Choroid plexus epithelial cell (primary cell): Measurements from ENCODE around the gene FKRP.
A peak's percentile ranks its signal among the peaks of the same experiment; 100 is the strongest.

Source experiments
- DNase-seq: peaks from one replicate; pipeline ENCODE4 v3.0.0-alpha.2; 2010; ENCODE audit warnings: low read depth
- H3K4me3 ChIP-seq: 2 replicates; pipeline ENCODE4 v1.5.1; 2011; ENCODE audit warnings: low read depth, mild to moderate bottlenecking, control low read depth, low read length, moderate library complexity
- CTCF ChIP-seq: conservative IDR thresholded peaks from 2 replicates; pipeline ENCODE4 v1.5.1; 2011; ENCODE audit warnings: low read depth, mild to moderate bottlenecking, control low read depth, inconsistent platforms, low read length, moderate library complexity

Gene FKRP

GRCh38 chr19:46720503-46721239, 25.2 kb upstream of the FKRP start:
- no peak for TF ChIP-seq CTCF
- no peak overlapping the region for H3K4me3 ChIP-seq
- no peak for DNase-seq

DNA sequence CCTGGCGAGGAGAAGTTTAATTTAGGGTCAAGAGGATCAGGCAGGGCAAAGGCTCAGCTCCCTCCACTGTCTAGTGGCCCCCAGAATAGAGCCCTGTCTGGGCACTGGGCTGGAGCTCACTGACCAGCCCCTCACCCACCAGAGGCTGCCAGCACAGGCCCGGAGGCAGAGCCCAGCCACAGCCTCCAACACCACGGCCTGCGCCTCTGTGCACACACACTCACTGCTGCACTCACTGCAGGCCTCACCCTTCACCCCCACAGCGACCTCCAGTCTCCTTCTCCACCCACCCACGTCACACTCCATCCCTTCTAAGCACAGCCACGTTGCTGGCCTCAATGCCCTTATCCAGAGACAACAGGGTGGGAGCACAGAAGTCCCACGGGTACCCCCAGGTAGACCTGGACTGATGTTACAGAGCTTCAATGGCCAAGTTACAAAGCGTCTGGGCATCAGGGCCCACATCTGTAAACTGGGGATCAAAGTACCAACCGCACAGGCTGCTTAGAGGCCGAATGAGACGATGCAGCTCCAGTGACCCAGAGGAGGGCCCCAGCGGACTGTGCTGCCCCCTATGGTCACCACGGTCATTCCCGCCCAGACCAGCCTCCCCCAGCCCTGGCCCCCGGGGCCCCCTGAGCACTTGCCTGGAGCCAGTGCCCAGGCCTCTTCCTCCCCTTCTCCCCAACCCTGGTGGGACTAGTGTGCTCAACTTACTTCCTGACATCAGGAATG, 24.4 kb upstream of the FKRP start:
- no peak for DNase-seq
- no peak overlapping the region for H3K4me3 ChIP-seq
- peak; percentile 29 for TF ChIP-seq CTCF

GRCh38 chr19:46722004-46722380, 23.9 kb upstream of the FKRP start:
- TF ChIP-seq CTCF, result no peak
- H3K4me3 ChIP-seq, result no peak overlapping the region
- no peak for DNase-seq

DNA sequence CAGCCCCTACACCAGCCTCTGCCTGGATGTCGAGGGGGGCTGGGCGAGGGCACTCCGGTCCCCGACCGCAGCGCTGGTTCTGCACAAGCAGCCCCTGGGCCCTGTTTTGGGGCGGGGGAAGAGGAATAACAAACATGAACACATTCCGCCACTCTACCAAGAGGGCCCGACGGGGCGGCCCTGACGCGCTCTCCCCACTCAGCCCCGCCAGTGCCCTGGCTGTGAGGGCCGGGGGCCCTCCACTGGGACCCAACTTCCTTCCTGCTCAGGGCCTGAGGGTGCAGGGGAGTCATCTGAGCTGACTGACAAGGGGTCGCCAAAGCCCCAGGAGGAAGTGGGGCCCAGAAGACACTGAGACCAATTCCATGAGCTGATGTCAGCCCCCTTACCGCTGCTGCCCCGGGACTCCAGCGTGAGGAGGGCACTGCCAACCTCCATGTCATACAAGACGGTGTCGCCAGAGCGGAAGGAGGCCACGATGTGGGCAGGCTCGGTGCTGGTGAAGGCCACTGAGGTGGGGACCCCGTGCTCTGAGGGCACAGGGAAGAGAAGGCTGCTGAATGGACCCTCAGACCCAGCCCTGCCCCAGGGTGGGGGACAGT, 23.3 kb upstream of the FKRP start:
- no peak for DNase-seq
- no peak for TF ChIP-seq CTCF
- H3K4me3 ChIP-seq, result no peak overlapping the region

GRCh38 chr19:46723023-46723461, 22.8 kb upstream of the FKRP start:
- no peak for DNase-seq
- no peak overlapping the region for H3K4me3 ChIP-seq
- TF ChIP-seq CTCF, result no peak

- no peak for TF ChIP-seq CTCF
- no peak overlapping the region for H3K4me3 ChIP-seq
- DNase-seq, result no peak
Measured at GRCh38 chr19:46723471-46723870, 22.4 kb upstream of the FKRP start.
